Endothelial cell of hepatic sinusoid (primary cell): ENCODE measurements around the gene GPX3.

Source experiments
- in situ Hi-C: cut with HindIII; loops from 2 replicates; pipeline ENCODE4 v1.10.0; 2017; ENCODE audit warnings: low sequenced_read_pairs

Gene GPX3

DNA sequence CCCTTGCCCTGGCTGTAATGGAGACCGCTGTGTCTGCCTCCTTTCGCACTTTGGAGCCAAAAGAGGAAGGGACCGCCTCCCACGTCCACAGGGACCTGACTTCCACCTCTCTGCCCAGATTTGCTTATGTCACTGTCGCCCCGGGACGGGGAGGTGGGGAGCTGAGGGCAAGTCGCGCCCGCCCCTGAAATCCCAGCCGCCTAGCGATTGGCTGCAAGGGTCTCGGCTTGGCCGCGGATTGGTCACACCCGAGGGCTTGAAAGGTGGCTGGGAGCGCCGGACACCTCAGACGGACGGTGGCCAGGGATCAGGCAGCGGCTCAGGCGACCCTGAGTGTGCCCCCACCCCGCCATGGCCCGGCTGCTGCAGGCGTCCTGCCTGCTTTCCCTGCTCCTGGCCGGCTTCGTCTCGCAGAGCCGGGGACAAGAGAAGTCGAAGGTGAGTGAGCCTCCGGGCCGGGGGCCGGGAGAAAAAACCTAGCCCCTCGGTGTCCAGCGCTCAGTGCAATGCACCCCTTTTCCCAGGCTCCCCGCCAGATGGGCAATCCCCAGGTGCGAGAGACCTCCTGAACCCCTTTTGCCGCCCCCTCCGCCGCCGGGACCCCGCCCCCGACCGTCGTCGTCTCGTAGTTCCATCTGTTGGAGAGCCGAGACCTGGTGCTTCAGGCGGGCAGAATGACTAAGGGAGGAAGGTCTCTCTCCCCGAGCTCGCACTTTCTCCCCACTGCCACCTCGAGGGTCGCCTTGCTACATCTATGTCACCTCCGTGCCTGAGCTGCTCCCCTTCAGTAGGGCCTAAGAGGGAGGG lies at the start of gene GPX3:
Gene GPX3 (plus strand): TSS at position 288 of the 807 bp plus-strand sequence. CDS start 64 bp downstream, at position 352.
- in situ Hi-C loops = no loop called here

DNA sequence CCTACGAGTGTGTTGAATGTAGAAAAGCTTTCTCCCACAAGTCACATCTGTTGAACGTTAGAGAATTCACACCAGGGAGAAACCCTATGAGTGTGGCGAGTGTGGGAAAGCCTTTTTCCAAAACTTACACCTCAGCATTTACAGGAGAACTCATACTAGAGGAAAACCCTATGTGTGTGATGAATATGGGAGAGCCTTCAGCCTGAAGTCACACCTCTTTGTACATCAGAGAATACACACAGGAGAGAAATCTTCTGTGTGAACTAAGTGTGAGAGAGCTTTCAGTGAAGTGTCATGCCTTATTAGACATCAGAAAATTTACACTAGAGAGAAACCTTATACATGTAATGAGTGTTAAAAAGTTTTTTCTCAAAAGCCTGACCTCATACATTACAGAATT lies 41.8 kb upstream of the GPX3 start:
- in situ Hi-C loops = no loop called here

GRCh38 chr5:150987746-150988145 lies 32.6 kb upstream of the GPX3 start:
- in situ Hi-C loops = no loop called here

DNA sequence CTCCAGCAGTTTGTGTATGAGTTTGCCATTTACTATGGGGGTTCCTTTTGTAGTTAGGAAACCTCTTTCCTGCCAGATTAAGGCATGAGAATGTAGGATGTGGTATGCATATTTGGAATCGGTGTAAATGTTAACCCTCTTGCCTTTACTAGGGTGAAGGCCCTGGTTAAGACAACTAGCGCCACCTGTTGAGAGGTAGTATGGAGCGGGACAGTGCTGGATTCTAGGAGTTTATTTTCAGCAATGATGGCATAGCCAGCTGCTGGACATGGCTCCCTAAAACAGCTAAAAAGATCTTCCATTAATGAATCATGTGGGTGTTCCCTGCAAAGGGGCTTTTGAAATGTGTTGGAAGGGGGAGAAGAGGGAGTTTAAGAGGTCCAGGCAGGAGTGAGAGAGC lies 30.7 kb upstream of the GPX3 start:
- in situ Hi-C loops = no loop called here

DNA sequence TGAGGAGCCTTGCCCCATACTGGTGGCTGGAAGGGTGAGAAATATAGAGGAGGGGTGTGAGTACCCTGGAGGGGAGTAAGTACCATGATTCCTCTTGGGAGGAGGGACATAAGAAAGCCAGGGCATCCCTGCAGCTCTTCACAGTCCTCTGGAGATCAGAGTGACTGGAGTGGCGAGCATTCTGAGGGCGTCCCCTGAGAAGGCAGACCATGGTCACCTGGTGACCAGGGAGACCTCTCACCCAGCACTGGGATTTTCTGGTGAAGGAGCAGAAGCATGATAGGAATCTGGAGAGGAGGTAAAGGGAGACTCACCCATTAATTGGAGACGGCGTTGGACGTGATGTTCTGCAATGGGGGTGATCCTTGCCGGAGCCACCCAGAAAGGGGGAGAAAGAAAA lies 27.7 kb upstream of the GPX3 start:
- in situ Hi-C loops = no loop called here

GRCh38 chr5:150993422-150993821 lies 27.0 kb upstream of the GPX3 start:
- in situ Hi-C loops = no loop called here

DNA sequence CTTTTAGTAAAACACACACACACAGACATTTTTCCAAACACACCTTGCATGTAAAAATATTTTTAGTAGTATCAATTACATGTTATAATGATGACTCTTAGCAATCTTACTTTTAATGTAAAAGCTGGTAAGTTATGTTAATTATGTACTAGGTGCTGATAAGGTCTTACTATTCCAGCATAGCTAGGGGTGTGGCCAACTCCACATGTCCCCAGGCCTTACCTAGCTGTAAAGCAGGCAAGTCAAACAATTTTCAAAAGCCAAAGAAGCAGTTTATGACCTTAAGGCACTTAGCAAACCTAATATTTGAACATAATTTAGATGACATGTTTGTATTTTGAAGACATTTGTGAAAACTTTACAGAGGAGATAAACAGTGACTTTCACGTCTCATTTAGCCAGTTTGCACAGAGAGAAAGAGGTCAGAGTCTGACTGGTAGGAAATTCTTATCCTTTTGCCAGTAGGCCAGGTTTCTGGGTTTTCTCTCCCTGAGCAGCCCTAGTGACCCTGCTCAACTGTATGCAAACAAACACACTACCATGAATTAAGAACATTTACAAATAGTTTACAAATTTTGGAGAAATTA lies 26.5 kb upstream of the GPX3 start:
- in situ Hi-C loops = no loop called here

DNA sequence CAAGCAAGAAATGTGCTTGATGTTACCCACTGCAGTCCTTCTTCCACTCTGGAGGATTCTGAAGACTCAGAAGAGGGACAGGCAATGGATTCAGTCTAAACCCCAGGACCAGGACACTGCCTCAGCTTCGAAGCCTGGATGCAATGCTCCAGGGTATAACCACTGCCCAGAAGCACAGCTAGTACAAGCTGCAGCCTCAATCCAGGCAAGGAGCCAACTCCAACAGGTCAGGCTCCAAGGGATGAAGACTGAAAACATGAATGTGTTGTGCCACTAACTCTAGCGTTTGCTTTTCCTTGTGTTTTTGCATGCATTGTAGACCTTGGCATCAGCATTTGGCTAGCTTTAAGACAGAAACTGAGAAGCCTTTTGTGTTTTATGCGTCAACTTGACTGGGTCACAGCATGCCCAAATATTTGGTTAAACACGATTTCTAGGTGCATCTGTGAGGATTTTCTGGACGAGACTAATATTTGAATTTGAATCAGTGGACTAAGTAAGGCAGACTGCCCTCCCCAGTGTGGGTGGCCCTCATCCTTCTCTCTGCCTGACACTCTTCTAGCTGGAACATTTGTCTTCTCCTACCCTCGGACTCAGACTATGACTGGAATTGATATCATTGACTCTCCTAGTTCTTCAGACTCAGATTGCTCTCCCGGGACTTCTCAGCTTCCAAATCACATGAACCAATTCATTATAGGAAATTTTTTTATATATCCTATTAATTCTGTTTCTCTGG lies 20.5 kb upstream of the GPX3 start:
- in situ Hi-C loops = loop anchor here (5.0 kb wide), 1 partner anchor 37 kb away; no protein-coding TSS in a partner anchor

DNA sequence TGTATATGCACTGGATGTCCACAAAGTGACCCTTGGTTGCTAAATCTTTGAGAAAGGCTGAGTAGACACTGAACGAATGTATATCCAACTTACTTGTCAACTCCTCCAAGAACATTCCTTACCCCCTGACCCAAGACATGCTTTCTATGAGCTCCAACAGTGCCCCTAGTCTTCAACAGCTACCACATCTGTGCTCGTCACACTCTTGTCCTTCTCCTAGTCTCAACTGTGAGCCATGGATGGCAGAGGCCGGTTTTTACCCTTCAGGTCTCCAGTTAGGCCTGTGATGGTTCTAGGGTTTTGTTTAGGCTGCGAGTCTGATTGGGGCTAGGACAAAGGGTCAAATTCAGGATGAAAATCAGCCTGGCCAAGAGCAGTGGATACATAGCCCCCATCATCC lies 19.0 kb upstream of the GPX3 start:
- in situ Hi-C loops = loop anchor here (5.0 kb wide), 1 partner anchor 36 kb away; no protein-coding TSS in a partner anchor

DNA sequence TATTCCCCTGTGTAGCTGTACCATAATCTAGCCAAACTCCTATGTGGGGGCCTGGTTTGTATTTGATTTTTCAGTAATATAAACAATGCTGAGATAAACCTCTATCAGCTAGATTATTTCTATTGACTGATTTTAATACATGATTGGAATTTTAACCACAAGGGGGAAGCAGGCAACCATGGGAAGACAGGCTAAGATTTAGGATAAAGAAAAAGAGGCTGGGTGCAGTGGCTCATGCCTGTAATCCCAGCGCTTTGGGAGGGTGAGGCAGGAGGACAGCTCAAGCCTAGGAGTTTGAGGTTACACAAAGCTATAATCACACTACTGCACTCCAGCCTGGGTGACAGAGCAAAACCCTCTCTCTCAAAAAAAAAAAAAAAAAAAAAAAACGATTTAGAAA lies 18.1 kb upstream of the GPX3 start:
- in situ Hi-C loops = loop anchor here (5.0 kb wide), 1 partner anchor 35 kb away; no protein-coding TSS in a partner anchor

DNA sequence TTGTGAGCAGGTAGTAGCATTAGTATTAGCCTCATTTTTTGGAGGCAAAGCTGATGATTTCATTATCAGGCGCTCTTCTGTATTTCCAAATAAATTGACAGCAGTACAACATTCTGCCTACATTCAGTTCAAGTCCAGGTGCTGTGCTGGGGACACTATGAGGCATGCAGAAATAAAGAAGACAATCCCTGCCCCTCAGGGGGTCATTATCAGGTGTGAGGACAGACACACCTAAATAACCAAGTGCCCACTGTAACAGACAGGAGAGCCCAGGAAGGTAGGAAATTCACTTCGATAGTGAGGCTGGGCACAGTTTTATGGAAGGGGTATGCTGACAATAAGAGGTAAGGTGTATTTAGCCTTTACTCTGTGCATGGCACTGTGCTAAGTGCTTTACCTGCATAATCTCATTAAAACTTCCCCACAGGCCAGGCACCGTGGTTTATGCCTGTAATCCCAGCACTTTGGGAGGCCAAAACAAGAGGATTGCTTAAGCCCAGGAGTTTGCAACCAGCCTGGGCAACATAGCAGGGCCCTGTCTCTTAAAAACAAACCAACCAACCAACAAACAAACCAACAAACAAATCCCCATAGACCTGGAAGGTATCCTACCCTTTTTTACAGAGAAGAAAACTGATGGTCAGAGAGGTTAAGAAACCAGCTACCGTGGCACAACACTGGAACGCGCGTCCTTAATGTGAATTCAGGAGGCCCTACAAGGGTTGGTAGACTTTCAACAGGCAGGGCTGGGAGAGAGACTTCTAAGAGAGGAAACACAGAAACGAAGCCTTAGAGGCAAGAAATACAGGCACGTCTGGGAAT lies 17.5 kb upstream of the GPX3 start:
- in situ Hi-C loops = loop anchor here (5.0 kb wide), 1 partner anchor 34 kb away; no protein-coding TSS in a partner anchor

- in situ Hi-C loops = loop anchor here (5.0 kb wide), 1 partner anchor 34 kb away; no protein-coding TSS in a partner anchor
These were observed 16.9 kb upstream of the GPX3 start for GRCh38 chr5:151003503-151003860.

DNA sequence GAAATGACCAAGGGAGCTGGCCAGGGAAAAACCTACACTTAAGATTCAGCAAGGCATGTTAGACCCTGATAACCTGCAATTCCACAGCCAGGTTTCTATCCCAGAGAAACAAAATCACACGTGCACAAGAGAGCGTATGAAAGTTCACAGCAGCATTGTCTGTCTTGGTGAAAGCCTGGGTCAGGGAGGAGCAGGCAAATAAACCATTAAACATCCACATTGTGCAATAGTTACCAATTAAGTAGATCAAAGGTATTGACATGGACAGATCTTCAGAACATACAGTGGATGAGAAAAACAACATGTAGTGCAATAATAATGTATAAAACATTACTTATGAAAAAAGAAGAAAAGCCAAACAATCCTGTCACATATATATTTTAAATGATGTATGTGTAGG lies 15.9 kb upstream of the GPX3 start:
- in situ Hi-C loops = loop anchor here (5.0 kb wide), 1 partner anchor 33 kb away; no protein-coding TSS in a partner anchor

- in situ Hi-C loops = no loop called here
These were observed 15.0 kb upstream of the GPX3 start for GRCh38 chr5:151005187-151005949.

- in situ Hi-C loops = no loop called here
These were observed 14.3 kb upstream of the GPX3 start for GRCh38 chr5:151005950-151006576.

DNA sequence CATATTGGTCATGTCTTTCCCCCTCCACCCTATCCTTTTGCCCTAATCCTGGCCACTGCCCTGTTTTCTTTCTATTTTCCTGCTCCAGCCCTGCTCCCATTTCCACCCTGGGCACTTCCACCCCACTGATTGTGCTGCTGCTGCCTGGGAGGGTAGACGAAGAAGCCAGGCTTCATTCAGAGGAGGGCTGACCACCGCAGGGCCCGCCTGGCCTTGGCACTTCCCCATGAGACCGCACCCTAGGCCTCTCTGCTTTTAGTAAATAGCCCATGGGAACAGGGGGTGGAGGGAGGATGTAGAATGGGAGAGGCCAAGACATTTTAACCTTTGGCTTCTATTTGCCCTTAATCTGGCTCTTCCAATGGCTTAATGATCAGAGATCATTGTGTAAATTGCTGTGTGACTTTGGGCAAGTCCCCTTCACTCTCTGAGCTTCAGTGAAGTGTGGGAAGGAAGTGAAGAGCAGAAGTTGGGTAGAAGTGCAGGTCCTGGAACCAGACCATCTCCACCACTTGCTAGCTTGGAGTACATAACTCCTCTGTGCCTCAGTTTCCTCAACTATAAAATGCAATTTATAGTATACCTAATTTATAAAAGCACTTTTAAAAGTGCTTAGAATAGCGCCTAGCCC lies 13.6 kb upstream of the GPX3 start:
- in situ Hi-C loops = no loop called here

DNA sequence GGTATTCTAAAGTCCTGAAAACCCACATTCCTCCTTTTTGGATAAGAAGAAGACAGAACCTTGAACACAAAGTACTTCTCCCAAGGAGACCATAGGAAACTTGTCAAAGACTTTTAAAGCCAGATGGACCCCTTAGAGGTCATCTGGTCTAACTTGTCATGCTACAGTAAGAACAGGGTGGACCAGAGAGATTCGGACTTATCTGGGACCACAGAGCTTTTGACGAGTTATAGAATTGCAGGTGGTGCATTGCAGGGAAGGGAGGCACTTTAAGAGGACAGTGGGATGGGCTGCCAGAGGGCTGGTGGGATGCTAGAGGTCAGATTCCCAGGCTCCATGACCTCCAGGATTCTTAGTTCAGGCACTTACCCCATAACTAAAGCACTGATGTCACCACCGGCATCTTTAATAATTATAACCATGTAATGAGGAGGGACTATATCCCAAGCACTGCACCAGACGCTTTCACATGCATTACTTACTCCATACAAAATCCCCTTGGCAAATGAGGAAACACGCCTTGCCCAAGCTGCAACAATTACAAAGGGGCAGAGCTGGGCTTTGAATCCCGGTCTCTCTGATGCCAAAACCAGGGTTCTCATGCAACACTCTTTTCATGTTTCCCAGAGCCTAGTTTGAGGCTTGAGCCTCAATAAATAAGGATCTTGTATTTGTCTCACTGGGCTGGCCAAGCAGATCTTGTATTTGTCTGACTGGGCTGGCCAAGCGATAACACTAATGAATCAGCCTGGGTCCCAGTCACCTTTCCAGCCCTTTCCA lies 12.8 kb upstream of the GPX3 start:
- in situ Hi-C loops = no loop called here

DNA sequence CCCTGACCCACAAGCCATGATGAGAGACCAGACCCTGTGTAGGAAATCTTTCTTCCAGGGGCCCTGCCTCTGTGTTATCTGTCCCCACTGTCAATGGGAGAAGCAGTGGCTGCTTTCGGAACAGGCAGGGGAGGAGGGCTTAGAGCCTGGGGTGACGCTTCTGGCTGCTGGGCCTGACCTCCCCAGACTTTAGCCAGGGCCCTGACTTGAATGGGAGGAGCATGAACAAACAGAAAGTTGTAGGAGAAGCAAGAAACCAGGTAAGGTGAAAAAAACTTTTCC lies 12.2 kb upstream of the GPX3 start:
- in situ Hi-C loops = no loop called here

DNA sequence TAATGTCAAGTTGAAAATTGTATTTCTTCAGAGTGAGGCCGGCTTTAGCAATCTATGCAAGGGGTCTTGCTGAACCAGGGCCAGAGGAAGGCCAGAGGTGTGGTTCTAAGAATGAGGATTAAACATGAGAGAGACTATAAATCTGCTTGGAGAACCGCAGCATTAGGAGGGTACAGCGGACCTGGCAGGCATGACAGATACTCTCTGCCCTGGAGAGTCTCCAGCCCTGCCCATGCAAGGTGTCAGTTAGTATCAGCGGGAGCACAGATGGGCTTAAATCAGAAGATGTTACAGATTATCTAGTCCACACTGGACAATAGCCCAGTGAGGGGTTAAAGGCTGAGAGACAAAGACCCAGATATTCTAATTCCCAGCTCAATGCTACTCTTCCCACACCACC lies 11.5 kb upstream of the GPX3 start:
- in situ Hi-C loops = no loop called here
